Activated CD4-positive, alpha-beta T cell treated with anti-CD3 and anti-CD28 coated beads, Interleukin-2, amount 50 U/mL, for 1 hour (primary cell): ENCODE results near the gene FBXL15.

Experiments used
- DNase-seq: peaks from one replicate; pipeline ENCODE4 v3.0.0-alpha.2; 2020

FBXL15 gene, protein sequence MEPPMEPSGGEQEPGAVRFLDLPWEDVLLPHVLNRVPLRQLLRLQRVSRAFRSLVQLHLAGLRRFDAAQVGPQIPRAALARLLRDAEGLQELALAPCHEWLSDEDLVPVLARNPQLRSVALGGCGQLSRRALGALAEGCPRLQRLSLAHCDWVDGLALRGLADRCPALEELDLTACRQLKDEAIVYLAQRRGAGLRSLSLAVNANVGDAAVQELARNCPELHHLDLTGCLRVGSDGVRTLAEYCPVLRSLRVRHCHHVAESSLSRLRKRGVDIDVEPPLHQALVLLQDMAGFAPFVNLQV

DNA sequence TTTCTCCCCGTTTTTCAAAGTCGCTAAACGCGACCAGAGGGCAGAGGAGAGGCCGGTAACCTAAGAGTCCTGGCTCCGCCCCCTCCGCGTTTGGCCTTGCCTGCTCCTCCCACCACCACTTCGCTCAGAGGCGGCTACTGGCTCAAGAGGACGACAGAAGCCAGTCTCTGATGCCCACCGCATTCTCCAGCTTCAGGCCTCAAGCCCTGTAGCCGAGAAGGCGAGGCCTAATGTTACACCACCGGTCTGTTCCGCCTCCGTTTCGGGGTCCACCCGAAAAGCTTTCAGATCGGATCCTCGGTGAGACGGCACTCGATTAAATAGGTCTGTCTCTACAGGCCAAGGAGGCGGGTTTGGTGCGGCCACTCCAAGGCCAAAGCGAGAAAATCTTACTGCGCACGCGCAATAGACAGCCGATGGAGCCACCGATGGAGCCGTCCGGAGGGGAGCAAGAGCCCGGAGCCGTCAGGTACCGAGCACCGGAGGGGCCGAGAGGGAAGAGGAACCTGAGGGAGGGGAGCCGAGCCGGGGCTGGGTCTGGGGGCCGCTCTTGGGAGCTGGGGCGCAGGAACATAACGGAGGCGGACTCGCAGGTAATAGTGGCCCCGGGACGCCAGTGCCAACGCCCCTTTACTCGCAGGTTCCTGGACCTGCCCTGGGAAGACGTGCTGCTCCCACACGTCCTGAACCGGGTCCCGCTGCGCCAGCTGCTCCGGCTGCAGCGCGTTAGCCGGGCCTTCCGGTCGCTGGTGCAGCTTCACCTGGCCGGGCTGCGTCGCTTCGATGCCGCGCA is at the start of gene FBXL15:
Gene FBXL15 (plus strand): TSS at position 123 of the 793 bp plus-strand sequence. CDS start 294 bp downstream, at position 417.
- DNase-seq: peak; percentile 93

DNA sequence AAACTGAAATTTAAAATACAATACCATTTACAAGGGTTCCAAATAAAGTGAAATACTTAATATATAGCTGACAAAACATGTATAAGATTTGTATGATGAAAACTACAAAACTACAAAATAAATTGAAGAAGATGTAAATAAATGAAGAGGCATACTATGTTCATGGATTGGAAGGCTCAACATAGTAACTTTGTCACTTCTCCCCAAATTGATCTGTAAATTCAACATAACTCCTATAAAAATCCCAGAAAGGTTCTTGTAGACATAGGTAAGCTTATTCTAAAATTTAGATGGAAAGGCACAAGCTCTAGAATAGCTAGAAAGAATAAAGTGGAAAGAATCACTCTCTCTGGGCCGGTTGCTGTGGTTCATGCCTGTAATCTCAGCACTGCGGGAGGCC is 49.3 kb upstream of the FBXL15 start:
- no peak for DNase-seq

DNA sequence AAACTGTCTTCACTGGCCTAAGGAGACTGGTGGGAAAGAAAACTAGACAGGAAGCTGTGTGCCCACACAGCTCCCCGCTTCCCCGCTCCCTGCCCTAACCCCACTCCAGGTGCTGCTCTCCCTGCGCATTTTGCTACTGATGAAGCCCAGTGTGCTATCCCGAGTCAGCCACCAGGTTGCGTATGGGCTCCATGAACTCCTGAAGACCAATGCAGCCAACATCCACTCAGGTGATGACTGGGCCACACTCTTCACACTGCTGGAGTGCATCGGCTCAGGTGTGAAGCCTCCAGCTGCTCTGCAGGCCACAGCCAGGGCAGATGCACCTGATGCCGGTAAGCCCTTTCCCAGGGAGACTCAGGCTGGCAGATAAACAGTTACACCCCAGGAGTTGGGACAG is 45.4 kb upstream of the FBXL15 start:
- DNase-seq: peak; percentile 13

DNA sequence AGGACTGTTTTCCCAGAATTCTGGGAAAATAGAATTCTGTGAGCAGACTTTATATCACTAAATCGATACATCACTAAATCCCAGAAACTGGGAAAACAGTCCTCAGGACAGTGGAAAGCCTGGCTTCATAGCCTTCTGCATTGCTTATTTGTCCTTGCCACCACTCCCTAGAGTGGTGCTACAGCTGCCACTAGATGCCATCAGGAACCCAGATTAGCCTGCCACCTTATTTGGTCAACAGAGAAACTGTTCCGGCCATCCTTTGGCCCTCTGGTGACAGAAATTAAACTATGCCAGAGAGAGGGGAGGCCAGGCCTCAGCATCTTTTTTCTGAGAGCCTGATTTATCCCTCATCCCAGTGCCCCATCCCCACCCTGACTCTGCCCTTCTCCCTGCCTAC is 44.8 kb upstream of the FBXL15 start:
- DNase-seq: no peak

DNA sequence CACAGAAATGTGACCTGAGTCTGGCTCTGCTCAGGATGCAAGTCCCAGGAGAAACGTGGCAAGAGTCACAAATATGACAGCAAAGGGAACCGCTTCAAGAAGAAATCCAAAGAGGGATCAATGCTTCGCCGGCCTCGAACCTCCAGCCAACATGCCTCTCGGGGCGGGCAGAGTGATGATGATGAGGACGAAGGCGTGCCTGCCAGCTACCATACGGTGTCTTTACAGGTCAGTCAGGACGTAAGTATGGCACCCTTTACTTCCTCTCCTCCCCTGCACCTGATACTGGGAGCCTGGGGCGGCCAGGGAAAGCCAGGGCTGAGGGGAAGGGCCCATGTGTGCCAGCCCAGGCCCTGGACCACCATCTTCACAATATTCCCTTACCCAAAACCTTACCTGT is 43.7 kb upstream of the FBXL15 start:
- no peak for DNase-seq

DNA sequence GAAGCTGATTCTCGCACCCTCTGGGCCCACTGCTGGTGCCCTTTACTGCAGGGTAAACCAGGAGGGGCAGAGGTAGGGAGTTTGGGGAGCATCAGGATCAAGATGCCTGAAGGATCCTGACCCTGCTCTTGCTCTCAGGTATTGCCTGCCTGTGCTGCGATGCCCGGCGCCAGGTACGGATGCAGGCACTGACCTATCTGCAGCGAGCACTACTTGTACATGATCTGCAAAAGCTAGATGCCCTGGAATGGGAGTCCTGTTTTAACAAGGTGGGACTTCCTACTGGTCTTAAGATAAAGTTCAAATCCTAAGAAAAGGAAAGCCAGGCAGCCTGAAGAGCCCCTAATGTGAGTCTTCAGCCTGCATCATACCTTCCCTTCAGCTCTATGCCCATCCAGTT is 41.3 kb upstream of the FBXL15 start:
- DNase-seq: no peak

DNA sequence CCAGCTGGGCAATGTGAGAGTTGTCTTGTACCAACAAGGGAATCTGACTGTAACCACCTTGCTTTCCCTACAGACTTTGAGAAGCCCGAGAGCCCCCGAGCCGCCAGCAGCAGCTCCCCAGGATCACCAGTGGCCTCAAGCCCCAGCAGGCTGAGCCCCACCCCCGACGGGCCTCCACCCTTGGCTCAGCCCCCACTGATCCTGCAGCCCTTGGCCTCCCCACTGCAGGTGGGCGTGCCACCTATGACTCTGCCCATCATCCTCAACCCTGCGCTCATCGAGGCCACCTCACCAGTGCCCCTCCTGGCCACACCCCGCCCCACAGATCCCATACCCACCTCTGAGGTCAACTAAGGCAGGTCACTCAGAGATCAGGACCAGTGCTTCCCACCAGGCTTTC is 38.7 kb upstream of the FBXL15 start:
- DNase-seq: no peak

DNA sequence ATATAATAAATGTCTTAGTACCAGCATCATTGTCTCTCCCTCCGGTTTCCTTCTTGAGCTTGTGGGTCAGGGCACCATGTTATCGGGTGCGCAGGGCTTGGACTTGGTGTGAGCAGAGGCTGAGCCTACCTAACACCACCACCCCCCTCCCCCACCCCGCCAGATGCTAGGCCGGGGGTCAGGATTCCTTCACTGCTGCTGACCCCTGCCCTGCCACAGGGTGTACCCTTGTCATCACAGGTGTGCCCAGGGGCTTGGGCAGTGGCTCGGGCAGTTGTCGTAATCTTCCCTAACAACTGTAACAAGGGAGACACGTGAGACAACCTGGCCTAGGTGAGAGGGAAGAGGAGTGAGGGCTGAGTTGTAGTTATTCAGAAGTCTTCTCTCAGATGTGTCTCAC is 37.8 kb upstream of the FBXL15 start:
- DNase-seq: no peak

DNA sequence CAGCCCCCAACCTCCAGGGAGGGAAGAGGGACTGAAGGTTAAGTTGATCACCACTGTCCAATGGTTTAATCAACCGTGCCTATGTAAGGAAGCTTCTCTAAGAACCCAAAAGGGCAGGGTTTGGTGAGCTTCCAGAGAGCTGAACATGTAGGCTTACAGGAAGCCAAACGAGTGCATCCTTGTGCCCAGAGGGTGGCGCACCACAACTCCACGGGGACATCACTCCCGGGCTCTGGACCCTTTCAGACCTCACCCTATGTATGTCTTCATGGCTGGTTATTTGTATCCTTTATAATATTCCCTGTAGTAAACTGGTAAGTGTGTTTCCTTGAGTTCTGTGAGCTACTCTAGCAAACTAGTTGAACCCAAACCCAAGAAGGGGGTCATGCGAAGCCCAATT is 36.6 kb upstream of the FBXL15 start:
- peak; percentile 10 for DNase-seq

DNA sequence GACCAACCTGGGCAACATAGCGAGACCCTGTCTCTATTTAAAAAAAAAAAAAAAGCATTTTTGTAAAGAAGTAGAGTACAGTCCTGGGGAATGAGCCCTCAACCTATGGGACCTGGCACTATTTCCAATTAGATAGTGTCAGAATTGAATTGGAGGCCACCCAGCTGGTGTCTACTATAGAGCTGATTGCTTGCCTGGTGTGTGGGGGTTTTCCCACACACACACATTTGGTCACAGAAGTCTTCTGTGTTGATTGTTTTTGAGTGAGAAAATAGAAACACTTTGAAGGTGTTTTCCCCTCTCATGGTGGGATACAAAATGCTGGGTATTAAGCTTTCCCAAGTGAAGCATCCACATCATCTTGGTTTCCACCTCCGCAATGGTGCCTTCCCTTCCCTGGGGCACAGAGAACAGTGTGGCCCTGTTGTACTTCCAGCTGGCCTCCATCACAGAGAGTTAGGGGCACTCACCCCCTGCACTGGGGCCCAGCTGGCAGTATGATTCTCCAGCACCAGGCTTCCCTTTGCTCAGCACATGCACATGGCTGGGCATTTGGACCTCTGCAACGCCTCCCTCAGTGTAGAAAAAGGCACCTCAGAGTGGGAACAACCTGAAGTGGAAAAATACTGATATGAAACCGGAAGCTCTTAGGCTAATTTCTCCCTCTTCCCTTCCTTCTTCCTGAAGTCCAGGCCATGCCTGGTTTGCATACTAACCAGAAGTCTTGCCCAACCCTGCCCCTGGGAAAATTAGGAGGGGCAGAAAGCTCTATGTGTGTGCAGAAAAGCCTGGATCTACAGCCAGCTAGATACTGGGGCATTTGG is 35.8 kb upstream of the FBXL15 start:
- no peak for DNase-seq

DNA sequence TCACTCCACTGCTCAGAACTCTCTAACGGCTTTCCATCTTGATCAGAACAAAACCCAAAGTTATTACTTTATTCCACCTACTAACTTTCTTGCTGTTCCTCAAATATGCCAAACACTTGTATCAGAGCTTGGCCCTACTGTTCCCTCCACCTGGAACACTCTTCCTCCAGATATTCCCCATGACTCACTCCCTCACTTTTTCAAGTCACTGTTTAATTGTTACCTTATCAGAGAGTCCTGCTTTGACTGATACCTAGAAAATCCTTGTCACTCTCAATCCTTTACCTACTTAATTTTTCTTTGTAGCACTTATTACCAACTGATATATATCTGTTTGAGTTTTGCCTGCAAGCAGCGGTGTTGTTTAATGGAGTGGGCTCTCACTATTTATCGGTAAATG is 30.7 kb upstream of the FBXL15 start:
- DNase-seq: no peak

DNA sequence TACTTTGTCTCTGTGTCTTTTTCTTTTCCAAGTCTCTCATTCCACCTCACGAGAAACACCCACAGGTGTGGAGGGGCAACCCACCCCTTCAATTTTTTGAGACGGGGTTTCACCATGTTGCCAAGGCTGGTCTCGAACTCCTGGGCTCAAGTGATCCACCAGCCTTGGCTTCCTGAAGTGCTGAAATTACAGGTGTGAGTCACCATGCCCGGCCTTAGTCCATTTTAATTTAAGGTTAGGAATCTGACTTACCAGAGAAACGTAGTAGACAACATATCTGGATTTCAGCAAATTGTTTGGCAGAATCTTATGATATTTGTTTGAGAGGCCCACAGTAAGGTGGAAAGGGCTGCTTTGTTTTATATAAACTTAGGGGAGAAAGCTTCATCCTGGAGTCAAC is 28.3 kb upstream of the FBXL15 start:
- DNase-seq: no peak

DNA sequence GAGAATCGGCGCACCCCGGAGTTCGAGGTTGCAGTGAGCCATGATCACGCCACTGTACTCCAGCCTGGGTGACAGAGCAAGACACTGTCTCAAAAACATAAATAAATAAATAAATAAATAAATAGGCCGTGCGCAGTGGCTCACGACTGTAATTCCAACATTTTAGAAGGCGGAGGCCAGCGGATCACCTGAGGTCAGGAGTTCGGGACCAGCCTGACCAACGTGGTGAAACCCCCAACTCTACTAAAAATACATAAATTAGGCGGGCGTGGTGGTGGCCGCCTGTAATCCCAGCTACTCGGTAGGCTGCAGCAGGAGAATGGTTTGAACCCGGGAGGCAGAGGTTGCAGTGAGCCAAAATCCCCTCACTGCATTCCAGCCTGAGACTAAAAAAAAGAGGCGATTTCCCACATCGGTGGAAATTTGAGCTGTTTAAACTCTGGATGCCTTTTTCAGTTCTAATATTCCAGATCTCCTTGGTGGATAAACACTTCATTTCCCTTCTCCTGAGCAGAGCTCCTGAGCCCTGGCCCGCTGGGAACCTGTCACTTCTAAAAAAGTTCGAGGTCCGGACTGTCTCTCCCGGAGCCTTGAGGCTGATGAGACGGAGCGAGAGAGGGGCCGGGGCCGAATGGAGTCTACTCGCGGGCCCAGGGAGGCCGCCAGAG is 27.1 kb upstream of the FBXL15 start:
- DNase-seq: no peak

DNA sequence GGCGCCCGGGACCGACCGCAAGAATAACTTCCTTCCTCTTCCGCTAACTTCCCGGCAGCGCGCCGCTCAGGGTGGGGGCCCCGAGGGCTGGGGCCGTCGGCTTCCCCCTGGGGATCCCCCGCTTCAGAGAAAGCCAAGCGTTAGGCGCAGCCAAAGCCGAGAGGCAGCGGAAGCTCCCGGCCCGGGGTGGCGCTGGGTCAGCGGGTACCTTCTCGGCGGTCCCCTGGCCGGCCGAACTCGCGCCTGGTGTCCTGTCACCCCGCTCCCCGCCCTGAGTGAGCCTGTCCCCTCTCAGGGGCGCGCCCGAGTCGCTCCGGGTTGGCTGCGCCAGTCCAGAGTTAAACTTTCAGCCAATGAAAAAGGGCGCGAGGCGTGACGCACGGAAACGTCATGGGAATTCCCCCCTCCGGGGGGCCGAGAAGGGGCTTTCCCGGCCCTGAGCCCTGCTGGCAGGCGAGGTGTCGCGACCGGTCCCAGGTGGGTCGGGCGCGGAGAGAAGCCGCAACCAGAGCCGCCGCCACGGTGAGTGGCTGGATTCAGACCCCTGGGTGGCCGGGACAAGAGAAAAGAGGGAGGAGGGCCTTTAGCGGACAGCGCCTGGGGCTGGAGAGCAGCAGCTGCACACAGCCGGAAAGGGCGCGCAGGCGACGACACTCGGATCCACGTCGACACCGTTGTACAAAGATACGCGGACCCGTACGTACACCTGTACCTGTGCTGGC is 26.4 kb upstream of the FBXL15 start:
- DNase-seq: peak; percentile 99

DNA sequence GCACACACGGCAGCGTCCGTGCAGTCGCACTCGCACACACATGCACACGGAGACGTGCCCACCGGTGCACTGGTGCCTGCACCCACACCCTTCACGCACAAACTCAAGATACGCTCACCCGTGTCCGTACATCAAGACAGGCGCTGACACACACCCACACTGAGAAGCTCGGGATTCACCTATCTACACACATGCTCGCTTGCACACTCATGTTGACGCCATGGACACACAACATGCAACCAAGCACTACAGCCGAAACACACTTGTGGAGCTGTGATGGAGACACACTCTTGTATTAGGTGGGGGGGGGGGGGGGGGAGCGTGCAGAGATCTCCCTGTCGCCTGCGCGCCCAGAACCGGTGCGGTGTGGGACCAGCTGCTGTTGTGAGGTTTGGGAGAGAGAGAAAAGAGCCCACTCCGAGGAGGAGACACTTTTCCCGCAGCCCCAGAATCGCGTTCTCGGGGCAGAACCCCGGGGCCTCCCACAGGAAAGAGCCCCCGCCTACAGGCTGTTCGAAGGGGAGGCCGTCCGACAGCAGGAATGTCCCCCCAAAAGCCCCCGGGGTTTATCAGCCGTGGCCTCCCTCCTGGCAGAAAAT is 25.7 kb upstream of the FBXL15 start:
- DNase-seq: no peak

DNA sequence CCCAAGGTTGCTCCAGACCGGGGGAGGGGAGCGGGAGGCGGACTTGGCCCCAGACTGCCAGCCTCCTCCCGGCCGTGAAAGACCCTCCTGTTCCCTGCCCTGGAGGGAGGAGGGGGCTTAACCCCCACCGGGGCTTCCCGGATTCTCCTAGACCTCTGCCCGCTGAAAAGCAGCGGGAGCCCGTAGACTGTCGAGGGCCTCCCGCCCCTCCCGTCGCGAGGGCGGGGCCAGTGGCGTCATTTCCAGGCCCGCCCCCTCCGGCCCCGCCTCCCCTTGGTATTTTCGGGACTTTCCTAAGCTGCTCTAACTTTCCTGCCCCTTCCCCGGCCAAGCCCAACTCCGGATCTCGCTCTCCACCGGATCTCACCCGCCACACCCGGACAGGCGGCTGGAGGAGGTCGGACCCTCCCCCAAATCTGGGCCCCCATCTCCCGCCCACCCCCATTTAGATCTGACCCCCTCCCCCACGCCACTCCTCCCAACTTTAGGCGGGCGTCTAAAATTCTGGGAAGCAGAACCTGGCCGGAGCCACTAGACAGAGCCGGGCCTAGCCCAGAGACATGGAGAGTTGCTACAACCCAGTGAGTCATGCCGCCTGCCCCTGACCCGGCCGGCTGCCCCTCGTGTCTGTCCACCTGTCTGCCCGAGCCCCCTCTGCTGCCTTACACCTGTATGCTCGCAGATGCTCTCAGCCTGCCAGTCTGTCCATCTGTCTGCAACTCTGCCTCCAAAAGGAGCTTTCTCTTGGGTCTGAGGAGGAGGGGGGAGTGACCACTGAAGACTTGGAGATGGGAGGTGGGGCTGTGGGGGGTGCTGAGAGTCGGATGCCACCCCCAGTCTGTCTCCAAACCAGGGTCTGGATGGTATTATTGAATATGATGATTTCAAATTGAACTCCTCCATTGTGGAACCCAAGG is 25.0 kb upstream of the FBXL15 start, which contains the start of gene NFKB2:
Gene NFKB2 (plus strand): TSS at position 306 of the 917 bp plus-strand sequence. CDS start 255 bp downstream, at position 561.
- DNase-seq: peak; percentile 92

DNA sequence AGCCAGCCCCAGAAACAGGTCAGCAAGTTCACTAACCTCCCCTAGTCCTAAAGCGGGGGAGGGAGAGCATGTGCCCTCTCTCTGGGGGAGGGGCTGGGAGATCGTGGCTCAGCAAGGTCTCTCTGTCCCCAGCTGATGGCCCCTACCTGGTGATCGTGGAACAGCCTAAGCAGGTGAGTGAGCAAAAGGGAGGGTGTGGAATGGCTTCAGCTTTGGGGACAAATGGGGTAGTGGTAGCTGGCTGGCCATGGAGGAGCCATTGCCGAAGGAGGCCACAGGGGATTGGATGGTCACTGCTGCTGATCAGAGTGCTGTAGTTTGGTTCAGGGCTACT is 24.4 kb upstream of the FBXL15 start:
- DNase-seq: peak; percentile 14

DNA sequence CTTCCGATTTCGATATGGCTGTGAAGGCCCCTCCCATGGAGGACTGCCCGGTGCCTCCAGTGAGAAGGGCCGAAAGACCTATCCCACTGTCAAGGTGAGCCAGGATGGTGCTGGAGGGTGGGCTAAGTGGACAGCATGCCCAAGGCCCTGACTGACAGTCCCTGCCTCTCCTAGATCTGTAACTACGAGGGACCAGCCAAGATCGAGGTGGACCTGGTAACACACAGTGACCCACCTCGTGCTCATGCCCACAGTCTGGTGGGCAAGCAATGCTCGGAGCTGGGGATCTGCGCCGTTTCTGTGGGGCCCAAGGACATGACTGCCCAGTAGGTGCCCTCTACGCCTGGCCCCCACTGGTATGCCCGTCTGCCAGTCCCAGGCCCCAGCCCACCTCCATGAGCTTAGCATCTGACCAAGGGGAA is 23.9 kb upstream of the FBXL15 start:
- peak; percentile 10 for DNase-seq

DNA sequence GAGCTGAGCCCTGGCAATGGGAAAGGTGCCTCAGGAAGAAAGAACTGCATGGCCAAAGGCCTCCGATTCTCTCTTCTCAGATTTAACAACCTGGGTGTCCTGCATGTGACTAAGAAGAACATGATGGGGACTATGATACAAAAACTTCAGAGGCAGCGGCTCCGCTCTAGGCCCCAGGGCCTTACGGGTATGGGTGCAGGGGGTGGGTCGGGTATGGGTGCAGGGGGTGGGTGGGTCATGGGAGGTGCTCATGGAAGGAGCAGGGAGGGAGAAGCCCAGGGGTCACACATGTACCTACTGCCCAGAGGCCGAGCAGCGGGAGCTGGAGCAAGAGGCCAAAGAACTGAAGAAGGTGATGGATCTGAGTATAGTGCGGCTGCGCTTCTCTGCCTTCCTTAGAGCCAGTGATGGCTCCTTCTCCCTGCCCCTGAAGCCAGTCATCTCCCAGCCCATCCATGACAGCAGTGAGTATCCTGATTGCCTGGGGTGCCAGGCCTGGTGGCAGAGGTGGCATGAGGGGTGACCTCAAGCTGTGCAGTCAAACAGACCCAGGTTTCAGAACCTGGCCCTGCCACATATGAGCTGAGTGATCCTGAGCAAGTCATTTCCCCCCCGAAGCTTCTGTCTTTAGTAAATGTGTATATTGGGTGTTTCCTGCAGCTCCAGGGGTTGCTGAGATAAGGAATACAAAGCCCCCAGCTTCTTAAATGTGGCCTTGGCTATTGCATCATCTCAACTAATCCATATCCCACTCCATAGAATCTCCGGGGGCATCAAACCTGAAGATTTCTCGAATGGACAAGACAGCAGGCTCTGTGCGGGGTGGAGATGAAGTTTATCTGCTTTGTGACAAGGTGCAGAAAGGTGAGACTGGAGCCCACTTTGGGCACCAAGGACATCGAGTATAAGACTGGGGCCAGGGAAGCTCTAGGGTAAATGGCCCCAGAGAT is 23.1 kb upstream of the FBXL15 start:
- peak; percentile 4 for DNase-seq
